ENCODE measurements around the gene FBXL16. TPM values are rescaled to one million over a fixed set of nuclear protein-coding genes. Genes with fewer than 3 reads are reported as not detected.
A peak's percentile ranks its signal among the peaks of the same experiment; 100 is the strongest.

FBXL16 gene
- total and polyA plus RNA-seq, 9 of the 15 experiments (the other 6 are each of a cell fraction or from before 2014, with no cell fraction given): 0.21 to 8.2 (median 1.7) TPM

- TF ChIP-seq HMGXB4 (CRISPR knock-in tag; IDR thresholded peaks at IDR 0.05): no peak
- no peak for TF ChIP-seq KAT7 (CRISPR knock-in tag; IDR thresholded peaks at IDR 0.05; ENCODE audit: borderline replicate concordance)
- no peak for TF ChIP-seq L3MBTL2 (IDR thresholded peaks at IDR 0.05)
- peak; percentile 99 for TF ChIP-seq MYNN (IDR thresholded peaks at IDR 0.05)
- 0 out of 2 replicates have a peak, but pooled peaks have one; percentile 57 for TF ChIP-seq MYNN (CRISPR knock-in tag; IDR thresholded peaks at IDR 0.05)
- peak; percentile 52; the same call in 1 of the 2 replicates for TF ChIP-seq JUND (IDR thresholded peaks at IDR 0.05; ENCODE audit: borderline replicate concordance, low read depth, low read length)
- TF ChIP-seq JUND (tag; IDR thresholded peaks at IDR 0.05; ENCODE audit: borderline replicate concordance, low read depth, low read length): no peak
- no peak for TF ChIP-seq HBP1 (CRISPR knock-in tag; IDR thresholded peaks at IDR 0.05)
- no peak for TF ChIP-seq CUX1 (CRISPR knock-in tag; IDR thresholded peaks at IDR 0.05)
- no peak for TF ChIP-seq KLF13 (tag; IDR thresholded peaks at IDR 0.05; ENCODE audit: borderline replicate concordance, low read depth)
- TF ChIP-seq ZNF668 (CRISPR knock-in tag; IDR thresholded peaks at IDR 0.05): no peak
- TF ChIP-seq CREB5 (CRISPR knock-in tag; IDR thresholded peaks at IDR 0.05): no peak
- TF ChIP-seq RBM25 (IDR thresholded peaks at IDR 0.05; ENCODE audit: low read depth, low read length, severe bottlenecking): no peak
- no peak for TF ChIP-seq BRCA1 (IDR thresholded peaks at IDR 0.05)
- TF ChIP-seq BRCA1 (CRISPR knock-in tag; IDR thresholded peaks at IDR 0.05): no peak
- no peak for TF ChIP-seq ZC3H4 (CRISPR knock-in tag; IDR thresholded peaks at IDR 0.05; ENCODE audit: borderline replicate concordance)
- peak; percentile 37; the same call in 1 of the 2 replicates for TF ChIP-seq MAFK (IDR thresholded peaks at IDR 0.05; ENCODE audit: low read length)
- TF ChIP-seq BRD4 (IDR thresholded peaks at IDR 0.05): no peak
Observed at GRCh38 chr16:709566-710499, 4.2 kb upstream of the FBXL16 start (continued).

Data from K562 (cell line).